Inflammatory macrophage treated with lipopolysaccharide for 1 hour (primary cell): ENCODE measurements around the gene STX11.
"Not testable (repeated sequence)": the region's sequence is repeated elsewhere in the genome, so short reads cannot be mapped to it uniquely, and the experiment has no call there.

Experiments
- DNase-seq, 2 donors: peaks; one replicate each; pipeline ENCODE4 v3.0.0-alpha.2; 2020 to 2022

The STX11 gene

GRCh38 chr6:144149894-144150709, at the start of gene STX11:
STX11 (plus strand) TSS chr6:144150517; CDS start chr6:144186628, 36,111 bp downstream.
- DNase-seq: peak; percentile 98 to 99

GRCh38 chr6:144103026-144103563, 47.2 kb upstream of the STX11 start:
- DNase-seq: no peak

GRCh38 chr6:144104488-144104887, 45.8 kb upstream of the STX11 start:
- no peak for DNase-seq

- DNase-seq: peak; percentile 68 to 93
Observed at GRCh38 chr6:144104898-144105487, 45.3 kb upstream of the STX11 start.

GRCh38 chr6:144106206-144106605, 44.1 kb upstream of the STX11 start:
- no peak for DNase-seq

- no peak for DNase-seq
Observed at GRCh38 chr6:144110210-144110609, 40.1 kb upstream of the STX11 start.

GRCh38 chr6:144113366-144113765, 37.0 kb upstream of the STX11 start:
- no peak for DNase-seq

- no peak for DNase-seq
Observed at GRCh38 chr6:144115219-144115618, 35.1 kb upstream of the STX11 start.

- no peak for DNase-seq
Observed at GRCh38 chr6:144119376-144119775, 30.9 kb upstream of the STX11 start.

- no peak for DNase-seq
Observed at GRCh38 chr6:144122861-144123260, 27.5 kb upstream of the STX11 start.

- DNase-seq: peak; percentile 40 to 42
Observed at GRCh38 chr6:144123421-144123820, 26.9 kb upstream of the STX11 start.

- peak; percentile 22 to 42 for DNase-seq
Observed at GRCh38 chr6:144123836-144124235, 26.5 kb upstream of the STX11 start.

GRCh38 chr6:144127097-144127496, 23.2 kb upstream of the STX11 start:
- DNase-seq: no peak

- DNase-seq: no peak
Observed at GRCh38 chr6:144129469-144129868, 20.8 kb upstream of the STX11 start.

GRCh38 chr6:144131248-144131709, 19.0 kb upstream of the STX11 start:
- peak; percentile 45 to 61 for DNase-seq

GRCh38 chr6:144132167-144132690, 18.1 kb upstream of the STX11 start:
- not testable (repeated sequence) for DNase-seq

- no peak for DNase-seq
Observed at GRCh38 chr6:144133225-144133821, 17.0 kb upstream of the STX11 start.

- DNase-seq: no peak
Observed at GRCh38 chr6:144134176-144134575, 16.1 kb upstream of the STX11 start.

GRCh38 chr6:144134737-144135136, 15.6 kb upstream of the STX11 start:
- DNase-seq: no peak

GRCh38 chr6:144138542-144138941, 11.8 kb upstream of the STX11 start:
- no peak for DNase-seq

- no peak for DNase-seq
Observed at GRCh38 chr6:144139817-144140216, 10.5 kb upstream of the STX11 start.

GRCh38 chr6:144140867-144141266, 9.4 kb upstream of the STX11 start:
- DNase-seq: peak; percentile 40 to 60

- DNase-seq: no peak
Observed at GRCh38 chr6:144141470-144141869, 8.8 kb upstream of the STX11 start.
